Activated CD8-positive, alpha-beta T cell treated with anti-CD3 and anti-CD28 coated beads for 36 hours (primary cell): ENCODE data around the gene CCDC167. TPM values are rescaled to one million over a fixed set of nuclear protein-coding genes. Genes with fewer than 3 reads are reported as not detected.
A peak's percentile ranks its signal among the peaks of the same experiment; 100 is the strongest.

ENCODE experiments used
- ATAC-seq: fragments of 200-7000 bp; cut with Tn5 transposase; one replicate; pipeline ENCODE4 v1.10.0; 2021; ENCODE audit warnings: mild to moderate bottlenecking, moderate library complexity
- CTCF ChIA-PET: fragments of 350-600 bp; sonication (Branson Sonifier 250); formaldehyde crosslinking; loops from one replicate; lab custom pipeline; 2021; ENCODE audit warnings: antibody characterized with exemption; lab: Charles Lee
- POLR2A ChIA-PET: fragments of 350-600 bp; sonication (Branson Sonifier 250); formaldehyde crosslinking; loops from one replicate; lab custom pipeline; 2021; ENCODE audit warnings: antibody characterized with exemption; lab: Charles Lee
- DNase-seq: peaks from one replicate; pipeline ENCODE4 v3.0.0-alpha.2; 2020
- H3K27ac Mint-ChIP-seq: one replicate; pipeline ENCODE4 v1.8.0; 2021; ENCODE audit warnings: mild to moderate bottlenecking, mixed read lengths
- H3K27me3 Mint-ChIP-seq: one replicate; pipeline ENCODE4 v1.8.0; 2021; ENCODE audit warnings: mixed read lengths
- H3K36me3 Mint-ChIP-seq: one replicate; pipeline ENCODE4 v1.8.0; 2021; ENCODE audit warnings: low read depth, mixed read lengths
- H3K4me1 Mint-ChIP-seq: one replicate; pipeline ENCODE4 v1.8.0; 2021; ENCODE audit warnings: low read depth, mixed read lengths
- H3K4me3 Mint-ChIP-seq: one replicate; pipeline ENCODE4 v1.8.0; 2021; ENCODE audit warnings: mild to moderate bottlenecking, moderate library complexity, mixed read lengths
- H3K9me3 Mint-ChIP-seq: one replicate; pipeline ENCODE4 v1.8.0; 2021; ENCODE audit warnings: mixed read lengths
- CTCF ChIP-seq: fragments of 200-600 bp; IDR thresholded peaks from one replicate; pipeline ENCODE4 v1.8.0; 2022; ENCODE audit warnings: antibody characterized with exemption, mild to moderate bottlenecking
- intact Hi-C: fragments of 100-400 bp; cut with micrococcal nuclease; formaldehyde crosslinking; loops from one replicate; pipeline ENCODE4 v1.10.0; 2022
- total RNA-seq, 2 experiments: library from RNA; stranded (reverse); gene quantifications; one replicate each; pipeline ENCODE4 v1.2.3, GENCODE V29; 2021

The CCDC167 gene
- total RNA-seq, 2 experiments from 2014 or later: 63.7 to 68.1 TPM

- ChIA-PET POLR2A (interaction anchor here (0.6 to 3.4 kb wide), 10 partner anchors 9 to 64 kb away, joined by 3 to 26 read pairs (median 3); no protein-coding TSS in a partner anchor), CTCF (interaction anchor here (0.6 to 3.4 kb wide), 10 partner anchors 10 to 161 kb away, joined by 3 to 32 read pairs (median 4); no protein-coding TSS in a partner anchor)
- DNase-seq (no peak), ATAC-seq (no peak)
- Mint-ChIP-seq H3K9me3 (no peaks in the 10 kb centered on the region), H3K4me1 (peaks cover 91% of the 10 kb centered on the region), H3K27me3 (no peaks in the 10 kb centered on the region), H3K27ac (peak overlapping the region; percentile 26), H3K4me3 (no peak overlapping the region), H3K36me3 (peaks cover 27% of the 10 kb centered on the region)
- intact Hi-C loops: no loop called here
- TF ChIP-seq CTCF: no peak
Measured at GRCh38 chr6:37492236-37492972, 7.3 kb downstream of the CCDC167 start.

- no peak for DNase-seq
- intact Hi-C loops: no loop called here
- Mint-ChIP-seq H3K27me3 (no peaks in the 10 kb centered on the region), H3K9me3 (no peaks in the 10 kb centered on the region), H3K27ac (peak overlapping the region; percentile 26), H3K4me1 (peaks cover 85% of the 10 kb centered on the region), H3K4me3 (no peak overlapping the region), H3K36me3 (peaks cover 26% of the 10 kb centered on the region)
- POLR2A ChIA-PET: interaction anchor here (0.6 to 3.4 kb wide), 11 partner anchors 10 to 68 kb away, joined by 3 to 26 read pairs (median 3); no protein-coding TSS in a partner anchor
- no peak for ATAC-seq
- CTCF ChIA-PET: interaction anchor here (0.6 to 3.4 kb wide), 12 partner anchors 11 to 162 kb away, joined by 3 to 32 read pairs (median 4); no protein-coding TSS in a partner anchor
- TF ChIP-seq CTCF: no peak
Measured at GRCh38 chr6:37491830-37492208, 7.9 kb downstream of the CCDC167 start.

- H3K27me3 Mint-ChIP-seq: no peaks in the 10 kb centered on the region
- peaks cover 80% of the 10 kb centered on the region for H3K4me1 Mint-ChIP-seq
- ChIA-PET CTCF (interaction anchor here (0.8 to 3.4 kb wide), 9 partner anchors 10 to 162 kb away, joined by 3 to 32 read pairs (median 4); no protein-coding TSS in a partner anchor), POLR2A (interaction anchor here (0.8 to 3.4 kb wide), 12 partner anchors 11 to 68 kb away, joined by 3 to 26 read pairs (median 3); no protein-coding TSS in a partner anchor)
- H3K9me3 Mint-ChIP-seq: no peaks in the 10 kb centered on the region
- intact Hi-C loops: no loop called here
- no peak overlapping the region for H3K4me3 Mint-ChIP-seq
- no peak for DNase-seq
- no peak for ATAC-seq
- H3K36me3 Mint-ChIP-seq: peaks cover 21% of the 10 kb centered on the region
- TF ChIP-seq CTCF: no peak
- H3K27ac Mint-ChIP-seq: peak overlapping the region; percentile 90
Measured at GRCh38 chr6:37491171-37491829, 8.4 kb downstream of the CCDC167 start.

GRCh38 chr6:37490536-37491170 lies 9.0 kb downstream of the CCDC167 start:
- ChIA-PET CTCF (interaction anchor here (0.7 to 3.4 kb wide), 10 partner anchors 10 to 163 kb away, joined by 3 to 32 read pairs (median 4); no protein-coding TSS in a partner anchor), POLR2A (interaction anchor here (0.9 to 3.4 kb wide), 8 partner anchors 11 to 69 kb away, joined by 3 to 26 read pairs (median 3); no protein-coding TSS in a partner anchor)
- Mint-ChIP-seq H3K27me3 (no peaks in the 10 kb centered on the region), H3K4me1 (peaks cover 76% of the 10 kb centered on the region), H3K4me3 (no peak overlapping the region), H3K9me3 (no peaks in the 10 kb centered on the region), H3K27ac (peak overlapping the region; percentile 90), H3K36me3 (peaks cover 18% of the 10 kb centered on the region)
- DNase-seq (no peak), ATAC-seq (peak; percentile 18)
- no peak for TF ChIP-seq CTCF
- intact Hi-C loops: no loop called here
